ENCODE results near the gene HOXD4.

The HOXD4 gene

GRCh38 chr2:176120364-176121189, 30.8 kb upstream of the HOXD4 start:
- TF ChIP-seq REPIN1 (tag by site-specific recombination; IDR thresholded peaks at IDR 0.05; ENCODE audit: low read depth): no peak
- TF ChIP-seq ZNF292 (tag by site-specific recombination; IDR thresholded peaks at IDR 0.05; ENCODE audit: borderline replicate concordance, low read depth): no peak
- no peak for TF ChIP-seq GLIS2 (tag by site-specific recombination; IDR thresholded peaks at IDR 0.05)
- no peak for TF ChIP-seq ZNF138 (tag by site-specific recombination; IDR thresholded peaks at IDR 0.05; ENCODE audit: borderline replicate concordance)
- no peak for TF ChIP-seq ZNF202 (tag by site-specific recombination; IDR thresholded peaks at IDR 0.05; ENCODE audit: borderline replicate concordance)
- TF ChIP-seq ZNF169 (tag by site-specific recombination; IDR thresholded peaks at IDR 0.05): no peak
- CTCF ChIA-PET: interaction anchor here (0.5 to 1.1 kb wide), 8 partner anchors 9 to 838 kb away, joined by 3 to 4 read pairs (median 3); no protein-coding TSS in a partner anchor
- Histone ChIP-seq H3K4me1 (ENCODE audit: control insufficient read depth, insufficient read depth, low read length) (no peaks in the 10 kb centered on the region), H3K9me3 (ENCODE audit: control insufficient read depth, insufficient read depth, low read depth, low read length) (no peaks in the 10 kb centered on the region), H3K4me3 (ENCODE audit: low read depth, low read length) (no peak overlapping the region), H3K36me3 (ENCODE audit: control insufficient read depth in 2 of 2, insufficient read depth in 1 of 2, low read length in 2 of 2) (peaks cover 7 to 95% of the 10 kb centered on the region in 2 experiments; a peak in 2 of 3 replicates), H3K27ac (ENCODE audit: extremely low read depth, low read depth, low read length) (no peak overlapping the region)
- POLR2A ChIA-PET: no interaction called here

- no peak overlapping the region for H3K4me3 ChIP-seq (ENCODE audit: low read depth, low read length)
- TF ChIP-seq MEIS1 (CRISPR knock-in tag; IDR thresholded peaks at IDR 0.05; ENCODE audit: borderline replicate concordance) (no peak), ZNF777 (tag by site-specific recombination; IDR thresholded peaks at IDR 0.05; ENCODE audit: borderline replicate concordance) (no peak), ZNF658 (tag by site-specific recombination; IDR thresholded peaks at IDR 0.05) (no peak), ZBTB26 (tag by site-specific recombination; optimal IDR thresholded peaks at IDR 0.05) (no peak), ZNF558 (tag by site-specific recombination; IDR thresholded peaks at IDR 0.05) (no peak)
- no peaks in the 10 kb centered on the region for H3K4me1 ChIP-seq (ENCODE audit: control insufficient read depth, insufficient read depth, low read length)
- no peaks in the 10 kb centered on the region for H3K9me3 ChIP-seq (ENCODE audit: control insufficient read depth, insufficient read depth, low read depth, low read length)
- CTCF ChIA-PET: interaction anchor here (0.5 to 0.9 kb wide), 2 partner anchors 152 to 839 kb away, joined by 3 to 4 read pairs; no protein-coding TSS in a partner anchor
- H3K36me3 ChIP-seq (ENCODE audit: control insufficient read depth in 2 of 2, insufficient read depth in 1 of 2, low read length in 2 of 2): peaks cover 5 to 86% of the 10 kb centered on the region in 2 experiments; a peak in 2 of 3 replicates
- no peak overlapping the region for H3K27ac ChIP-seq (ENCODE audit: extremely low read depth, low read depth, low read length)
- POLR2A ChIA-PET: no interaction called here
These were observed 29.9 kb upstream of the HOXD4 start for GRCh38 chr2:176121190-176122051.

- TF ChIP-seq ZBTB48 (tag by site-specific recombination; IDR thresholded peaks at IDR 0.05): no peak
- no peak for TF ChIP-seq ZNF596 (tag by site-specific recombination; IDR thresholded peaks at IDR 0.05)
- no peak for TF ChIP-seq ZNF292 (tag by site-specific recombination; IDR thresholded peaks at IDR 0.05; ENCODE audit: borderline replicate concordance, low read depth)
- TF ChIP-seq ZNF843 (tag by site-specific recombination; IDR thresholded peaks at IDR 0.05): no peak
- no peak for TF ChIP-seq ZBTB1 (tag by site-specific recombination; IDR thresholded peaks at IDR 0.05)
- no peak for TF ChIP-seq ZNF121 (tag by site-specific recombination; IDR thresholded peaks at IDR 0.05)
- TF ChIP-seq ZNF37A (tag by site-specific recombination; IDR thresholded peaks at IDR 0.05): no peak
- ChIA-PET POLR2A (no interaction called here), CTCF (interaction anchor here (1.4 kb wide), 1 partner anchor 11 kb away, joined by 7 read pairs; no protein-coding TSS in a partner anchor)
- Histone ChIP-seq H3K4me1 (ENCODE audit: control insufficient read depth, insufficient read depth, low read length) (no peaks in the 10 kb centered on the region; the same call in 1 of the 2 replicates), H3K4me3 (ENCODE audit: low read depth, low read length) (no peak overlapping the region), H3K36me3 (ENCODE audit: control insufficient read depth in 2 of 2, insufficient read depth in 1 of 2, low read length in 2 of 2) (peaks cover 5 to 79% of the 10 kb centered on the region in 2 experiments; a peak in 2 of 3 replicates), H3K9me3 (ENCODE audit: control insufficient read depth, insufficient read depth, low read depth, low read length) (no peaks in the 10 kb centered on the region), H3K27ac (ENCODE audit: extremely low read depth, low read depth, low read length) (no peak overlapping the region)
These were observed 29.2 kb upstream of the HOXD4 start for GRCh38 chr2:176122052-176122682.
